Measurements from ENCODE around the gene PRR5L.

Gene PRR5L

DNA sequence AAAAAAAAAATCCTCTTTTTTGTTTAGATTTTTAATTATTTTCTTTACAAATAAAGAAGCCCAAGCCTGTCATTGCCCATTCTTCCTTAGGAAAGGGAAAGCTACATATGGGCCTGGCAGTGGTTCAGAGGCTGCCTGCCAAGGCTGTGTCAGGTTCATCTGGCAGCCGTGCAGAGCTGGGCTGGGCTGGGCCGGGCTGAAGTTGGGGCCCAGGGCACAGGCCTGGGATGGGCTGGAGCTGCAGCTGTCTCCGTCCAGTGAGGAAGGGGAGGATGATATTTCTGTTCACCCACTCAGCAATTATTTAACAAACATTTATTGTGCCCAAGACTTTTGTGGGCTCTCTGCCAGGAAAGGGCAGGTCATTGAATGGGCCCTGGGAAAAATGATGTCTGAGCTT is 4.6 kb downstream of the PRR5L start:
- Histone ChIP-seq H3F3A (ENCODE audit: insufficient read depth) (no peaks in the 10 kb centered on the region), H3K36me3 (ENCODE audit: low read length) (no peaks in the 10 kb centered on the region), H3K4me2 (ENCODE audit: low read depth, low read length, poor library complexity, severe bottlenecking) (no peak overlapping the region), H3K27ac (ENCODE audit: low read depth, low read length) (no peak overlapping the region), H3K9me2 (replicated peaks; ENCODE audit: insufficient read depth, low read length) (no peaks in the 10 kb centered on the region), H3K9me3 (ENCODE audit: insufficient read depth, low read length) (no peaks in the 10 kb centered on the region), H3K4me3 (ENCODE audit: insufficient read depth, low read length, poor library complexity, severe bottlenecking) (no peak overlapping the region), H3K27me3 (ENCODE audit: low read length) (no peaks in the 10 kb centered on the region), H3K79me2 (ENCODE audit: insufficient read depth, low read length) (no peaks in the 10 kb centered on the region), H3K9ac (ENCODE audit: low read length) (no peak overlapping the region), H4K20me1 (ENCODE audit: low read depth, low read length) (no peaks in the 10 kb centered on the region), H2AFZ (ENCODE audit: low read depth, low read length, severe bottlenecking) (no peak overlapping the region)
- TF ChIP-seq, protein P1, sequence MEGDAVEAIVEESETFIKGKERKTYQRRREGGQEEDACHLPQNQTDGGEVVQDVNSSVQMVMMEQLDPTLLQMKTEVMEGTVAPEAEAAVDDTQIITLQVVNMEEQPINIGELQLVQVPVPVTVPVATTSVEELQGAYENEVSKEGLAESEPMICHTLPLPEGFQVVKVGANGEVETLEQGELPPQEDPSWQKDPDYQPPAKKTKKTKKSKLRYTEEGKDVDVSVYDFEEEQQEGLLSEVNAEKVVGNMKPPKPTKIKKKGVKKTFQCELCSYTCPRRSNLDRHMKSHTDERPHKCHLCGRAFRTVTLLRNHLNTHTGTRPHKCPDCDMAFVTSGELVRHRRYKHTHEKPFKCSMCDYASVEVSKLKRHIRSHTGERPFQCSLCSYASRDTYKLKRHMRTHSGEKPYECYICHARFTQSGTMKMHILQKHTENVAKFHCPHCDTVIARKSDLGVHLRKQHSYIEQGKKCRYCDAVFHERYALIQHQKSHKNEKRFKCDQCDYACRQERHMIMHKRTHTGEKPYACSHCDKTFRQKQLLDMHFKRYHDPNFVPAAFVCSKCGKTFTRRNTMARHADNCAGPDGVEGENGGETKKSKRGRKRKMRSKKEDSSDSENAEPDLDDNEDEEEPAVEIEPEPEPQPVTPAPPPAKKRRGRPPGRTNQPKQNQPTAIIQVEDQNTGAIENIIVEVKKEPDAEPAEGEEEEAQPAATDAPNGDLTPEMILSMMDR (IDR thresholded peaks at IDR 0.05; ENCODE audit: insufficient read depth, low read length, poor library complexity, severe bottlenecking), result no peak
- no peak for TF ChIP-seq EZH2phosphoT487 (conservative IDR thresholded peaks at IDR 0.05; ENCODE audit: low read length)

DNA sequence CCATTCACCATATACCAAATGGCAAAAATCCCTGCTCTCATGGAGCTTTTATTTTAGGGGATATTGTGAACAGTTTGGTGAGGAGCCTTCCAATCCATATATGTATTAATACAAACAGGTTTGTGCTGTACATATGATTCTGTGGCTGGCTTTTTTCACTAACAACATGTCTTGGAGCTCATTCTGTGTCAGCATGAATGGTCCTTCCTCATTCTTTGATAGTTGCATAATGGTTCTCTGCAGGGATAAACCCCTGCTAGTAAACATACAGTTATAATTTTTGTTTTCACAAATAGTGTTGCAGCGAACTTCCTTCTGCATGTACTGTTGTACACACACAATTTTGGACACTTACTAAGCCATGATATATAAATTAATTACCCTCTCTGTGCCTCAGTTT is 8.3 kb downstream of the PRR5L start:
- TF ChIP-seq EZH2phosphoT487 (conservative IDR thresholded peaks at IDR 0.05; ENCODE audit: low read length), result no peak
- TF ChIP-seq, protein P1 (IDR thresholded peaks at IDR 0.05; ENCODE audit: insufficient read depth, low read length, poor library complexity, severe bottlenecking), result no peak
- no peaks in the 10 kb centered on the region for H3K79me2 ChIP-seq (ENCODE audit: insufficient read depth, low read length)
- H3K9me2 ChIP-seq (replicated peaks; ENCODE audit: insufficient read depth, low read length), result no peaks in the 10 kb centered on the region
- no peak overlapping the region for H2AFZ ChIP-seq (ENCODE audit: low read depth, low read length, severe bottlenecking)
- H3K9ac ChIP-seq (ENCODE audit: low read length), result no peak overlapping the region
- no peaks in the 10 kb centered on the region for H3K9me3 ChIP-seq (ENCODE audit: insufficient read depth, low read length)
- H4K20me1 ChIP-seq (ENCODE audit: low read depth, low read length), result no peaks in the 10 kb centered on the region
- no peak overlapping the region for H3K4me3 ChIP-seq (ENCODE audit: insufficient read depth, low read length, poor library complexity, severe bottlenecking)
- no peak overlapping the region for H3K27ac ChIP-seq (ENCODE audit: low read depth, low read length)
- H3K36me3 ChIP-seq (ENCODE audit: low read length), result no peaks in the 10 kb centered on the region
- H3K27me3 ChIP-seq (ENCODE audit: low read length), result no peaks in the 10 kb centered on the region
- no peaks in the 10 kb centered on the region for H3F3A ChIP-seq (ENCODE audit: insufficient read depth)
- no peak overlapping the region for H3K4me2 ChIP-seq (ENCODE audit: low read depth, low read length, poor library complexity, severe bottlenecking)

DNA sequence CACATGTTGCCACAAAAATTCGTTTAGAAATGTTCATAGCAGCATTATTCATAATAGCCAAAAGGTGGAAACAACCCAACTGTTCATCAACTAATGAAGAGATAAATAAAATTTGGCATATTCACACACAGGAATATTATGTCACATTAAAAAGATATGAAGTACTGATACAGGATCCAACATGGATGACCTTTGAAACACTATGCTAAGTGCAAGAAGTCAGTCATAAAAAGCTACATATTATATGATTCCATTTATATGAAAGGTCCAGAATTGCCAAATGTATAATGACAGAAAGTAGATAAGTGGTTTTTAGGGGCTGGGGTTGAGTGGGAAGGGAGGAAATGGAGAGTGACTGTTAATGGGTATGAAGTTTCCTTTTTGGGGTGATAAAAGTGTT is 9.0 kb downstream of the PRR5L start:
- no peaks in the 10 kb centered on the region for H3F3A ChIP-seq (ENCODE audit: insufficient read depth)
- no peaks in the 10 kb centered on the region for H4K20me1 ChIP-seq (ENCODE audit: low read depth, low read length)
- H3K27me3 ChIP-seq (ENCODE audit: low read length), result no peaks in the 10 kb centered on the region
- H3K9me3 ChIP-seq (ENCODE audit: insufficient read depth, low read length), result no peaks in the 10 kb centered on the region
- no peaks in the 10 kb centered on the region for H3K79me2 ChIP-seq (ENCODE audit: insufficient read depth, low read length)
- H3K27ac ChIP-seq (ENCODE audit: low read depth, low read length), result no peak overlapping the region
- no peak overlapping the region for H3K4me3 ChIP-seq (ENCODE audit: insufficient read depth, low read length, poor library complexity, severe bottlenecking)
- H3K9me2 ChIP-seq (replicated peaks; ENCODE audit: insufficient read depth, low read length), result no peaks in the 10 kb centered on the region
- TF ChIP-seq, protein P1 (IDR thresholded peaks at IDR 0.05; ENCODE audit: insufficient read depth, low read length, poor library complexity, severe bottlenecking), result no peak
- no peak for TF ChIP-seq EZH2phosphoT487 (conservative IDR thresholded peaks at IDR 0.05; ENCODE audit: low read length)
- no peak overlapping the region for H3K4me2 ChIP-seq (ENCODE audit: low read depth, low read length, poor library complexity, severe bottlenecking)
- H2AFZ ChIP-seq (ENCODE audit: low read depth, low read length, severe bottlenecking), result no peak overlapping the region
- H3K9ac ChIP-seq (ENCODE audit: low read length), result no peak overlapping the region
- H3K36me3 ChIP-seq (ENCODE audit: low read length), result no peaks in the 10 kb centered on the region

All from SU-DHL-6 (cell line).